Nephron progenitor cell (in vitro differentiated cells): ENCODE results near the gene LRRC4C.

Experiments used
- DNase-seq: peaks from one replicate; pipeline ENCODE4 v3.0.0; 2021
- H3K27ac Mint-ChIP-seq: 2 replicates; pipeline ENCODE4 v1.8.0; 2021; ENCODE audit warnings: mild to moderate bottlenecking, moderate library complexity, mixed read lengths
- H3K27me3 Mint-ChIP-seq: 2 replicates; pipeline ENCODE4 v1.8.0; 2021; ENCODE audit warnings: mild to moderate bottlenecking, low read depth, mixed read lengths; ENCODE audit not compliant: poor library complexity
- H3K36me3 Mint-ChIP-seq: 2 replicates; pipeline ENCODE4 v1.8.0; 2021; ENCODE audit warnings: low read depth, mixed read lengths
- H3K4me1 Mint-ChIP-seq: 2 replicates; pipeline ENCODE4 v1.8.0; 2021; ENCODE audit warnings: mixed read lengths
- H3K4me3 Mint-ChIP-seq: 2 replicates; pipeline ENCODE4 v1.8.0; 2021; ENCODE audit warnings: mild to moderate bottlenecking, moderate library complexity, mixed read lengths
- H3K9me3 Mint-ChIP-seq: 2 replicates; pipeline ENCODE4 v1.8.0; 2021; ENCODE audit warnings: mild to moderate bottlenecking, moderate library complexity, mixed read lengths
- CTCF ChIP-seq: fragments of 200-600 bp; sonication (generic); IDR thresholded peaks from 2 replicates; pipeline ENCODE4 v1.5.0; 2021; ENCODE audit warnings: antibody characterized with exemption

The LRRC4C gene

DNA sequence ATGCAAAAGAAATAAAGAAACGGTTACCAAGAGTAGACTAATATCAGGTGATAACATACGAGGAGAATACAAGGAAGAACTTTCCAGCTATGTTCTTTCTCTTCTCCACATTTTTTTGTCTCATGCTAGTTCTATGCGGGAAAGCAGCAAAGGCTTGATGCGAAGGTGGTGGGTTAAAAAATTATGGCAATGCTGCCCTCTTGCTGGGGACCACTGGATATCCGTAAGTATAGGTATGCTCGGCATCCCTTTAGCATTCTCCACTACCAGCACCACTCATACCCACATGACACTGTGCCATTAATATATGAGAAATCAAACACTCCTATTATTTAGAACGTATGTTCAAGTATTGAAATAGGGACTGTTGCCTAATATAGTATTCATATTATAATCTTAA, 776.4 kb downstream of the LRRC4C start:
- Mint-ChIP-seq H3K27ac (no peak overlapping the region), H3K4me1 (no peaks in the 10 kb centered on the region), H3K4me3 (no peak overlapping the region), H3K27me3 (no peaks in the 10 kb centered on the region), H3K9me3 (peaks cover 13% of the 10 kb centered on the region), H3K36me3 (no peaks in the 10 kb centered on the region)
- DNase-seq = no peak
- no peak for TF ChIP-seq CTCF

DNA sequence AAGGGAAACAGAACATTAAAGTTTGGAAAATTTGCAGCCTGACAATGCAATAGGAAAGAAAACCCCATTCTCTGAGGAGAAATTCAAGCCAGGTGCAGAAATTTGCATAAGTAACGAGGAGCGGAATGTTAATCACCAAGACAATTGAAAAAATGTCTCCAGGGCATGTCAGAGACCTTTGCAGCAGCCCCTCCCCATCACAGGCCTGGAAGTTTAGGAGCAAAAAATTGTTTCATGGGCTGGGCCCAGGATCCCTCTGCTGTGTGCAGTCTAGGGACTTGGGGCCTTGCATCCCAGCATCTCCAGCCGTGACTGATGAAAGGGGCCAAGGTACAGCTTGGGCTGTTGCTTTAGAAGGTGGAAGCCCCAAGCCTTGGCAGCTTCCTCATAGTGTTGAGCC, 780.2 kb downstream of the LRRC4C start:
- no peak overlapping the region for H3K27ac Mint-ChIP-seq
- TF ChIP-seq CTCF = no peak
- no peaks in the 10 kb centered on the region for H3K36me3 Mint-ChIP-seq
- no peak for DNase-seq
- H3K4me3 Mint-ChIP-seq = no peak overlapping the region
- H3K4me1 Mint-ChIP-seq = no peaks in the 10 kb centered on the region
- no peaks in the 10 kb centered on the region for H3K27me3 Mint-ChIP-seq
- peaks cover 10% of the 10 kb centered on the region for H3K9me3 Mint-ChIP-seq

DNA sequence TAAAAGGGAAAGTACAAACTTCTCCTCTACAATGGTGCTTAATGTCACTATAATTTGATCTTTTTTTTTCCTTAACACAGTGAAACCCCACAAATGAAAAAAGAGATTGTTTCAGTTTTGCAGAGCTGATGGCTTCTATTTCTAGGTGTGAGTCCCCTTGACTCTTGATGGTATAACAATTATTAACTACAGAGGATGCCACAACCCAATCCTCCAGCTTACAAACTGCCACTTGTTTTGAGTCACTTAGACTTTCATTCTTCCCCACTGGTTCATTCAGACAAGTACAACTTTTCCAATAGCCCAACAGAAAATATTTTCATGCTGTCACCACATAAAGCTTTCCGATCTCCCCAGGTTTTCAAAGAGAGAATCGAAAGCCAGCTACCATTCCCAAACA, 812.2 kb downstream of the LRRC4C start:
- Mint-ChIP-seq H3K36me3 (peaks cover 5% of the 10 kb centered on the region), H3K4me1 (peaks cover 20% of the 10 kb centered on the region), H3K27me3 (no peaks in the 10 kb centered on the region), H3K9me3 (peaks cover 48% of the 10 kb centered on the region), H3K4me3 (no peak overlapping the region), H3K27ac (peak overlapping the region; percentile 30)
- no peak for DNase-seq
- no peak for TF ChIP-seq CTCF

DNA sequence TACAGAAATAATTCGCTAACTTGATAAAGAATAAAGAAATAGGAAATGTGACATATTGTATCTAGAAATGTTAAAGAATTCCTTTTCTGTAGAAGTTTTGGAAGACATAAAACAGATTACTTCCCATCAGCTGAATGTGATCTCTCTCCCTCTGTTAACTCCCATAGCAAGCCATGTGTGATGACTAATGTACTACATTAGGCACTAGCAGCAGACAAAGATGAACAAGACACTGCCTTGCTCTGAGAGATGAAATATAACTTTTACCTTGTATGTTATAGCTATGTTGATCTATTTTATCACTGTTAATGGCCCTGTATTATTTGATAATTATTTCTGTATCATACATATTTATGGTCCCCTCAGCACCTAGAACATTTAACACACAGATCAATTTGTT, 817.2 kb downstream of the LRRC4C start:
- H3K27me3 Mint-ChIP-seq = no peaks in the 10 kb centered on the region
- no peak overlapping the region for H3K27ac Mint-ChIP-seq
- peaks cover 12% of the 10 kb centered on the region for H3K9me3 Mint-ChIP-seq
- H3K4me1 Mint-ChIP-seq = peaks cover 17% of the 10 kb centered on the region
- no peak for DNase-seq
- TF ChIP-seq CTCF = no peak
- no peak overlapping the region for H3K4me3 Mint-ChIP-seq
- H3K36me3 Mint-ChIP-seq = no peaks in the 10 kb centered on the region

GRCh38 chr11:40619654-40620053, 839.8 kb downstream of the LRRC4C start:
- Mint-ChIP-seq H3K27ac (no peak overlapping the region), H3K9me3 (no peaks in the 10 kb centered on the region), H3K36me3 (no peaks in the 10 kb centered on the region), H3K27me3 (no peaks in the 10 kb centered on the region), H3K4me3 (no peak overlapping the region), H3K4me1 (no peaks in the 10 kb centered on the region)
- no peak for TF ChIP-seq CTCF
- no peak for DNase-seq

DNA sequence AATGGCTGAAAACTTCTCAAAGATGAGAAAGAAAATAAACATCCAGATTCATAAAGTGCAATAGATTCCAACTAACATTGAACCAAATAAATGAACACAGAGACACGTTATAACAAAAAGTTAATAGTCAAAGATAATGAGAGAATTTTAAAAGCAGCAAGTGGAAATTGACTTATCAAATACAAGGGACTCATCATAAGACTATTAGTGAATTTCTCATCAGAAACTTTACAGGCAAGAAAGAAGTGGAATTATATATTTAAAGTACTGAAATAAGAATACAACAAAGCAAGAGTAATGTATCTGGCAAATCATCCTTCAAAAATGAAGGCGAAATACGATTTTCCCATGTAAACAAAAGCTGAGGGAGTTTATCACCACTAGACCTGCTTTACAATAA, 852.7 kb downstream of the LRRC4C start:
- peaks cover 3% of the 10 kb centered on the region for H3K27me3 Mint-ChIP-seq
- H3K9me3 Mint-ChIP-seq = peaks cover 43% of the 10 kb centered on the region
- TF ChIP-seq CTCF = no peak
- H3K36me3 Mint-ChIP-seq = peaks cover 8% of the 10 kb centered on the region
- H3K27ac Mint-ChIP-seq = no peak overlapping the region
- H3K4me1 Mint-ChIP-seq = no peaks in the 10 kb centered on the region
- no peak for DNase-seq
- no peak overlapping the region for H3K4me3 Mint-ChIP-seq
